ENCODE results near the gene ADO. TPM values are rescaled to one million over a fixed set of nuclear protein-coding genes. Genes with fewer than 3 reads are reported as not detected.

Gene ADO
- total and polyA plus RNA-seq, 9 of the 15 experiments (the other 6 are each of a cell fraction or from before 2014, with no cell fraction given), result 3.0 to 20.0 (median 16.1) TPM

- H3K9me3 ChIP-seq (replicated peaks; ENCODE audit: control insufficient read depth, insufficient read depth, low read depth, low read length), result no peaks in the 10 kb centered on the region
- H3K9me1 ChIP-seq (ENCODE audit: control insufficient read depth, insufficient read depth, low read length), result no peaks in the 10 kb centered on the region
- 2% methylated on average over 2 of the region's 2 CpGs for WGBS (ENCODE audit: insufficient coverage, low coverage, missing lambda C conversion rate)
- no peak overlapping the region for H3K4me2 ChIP-seq (ENCODE audit: insufficient read depth, low read length)
- no peak for ATAC-seq
- no peaks in the 10 kb centered on the region for H4K20me1 ChIP-seq (replicated peaks; ENCODE audit: control insufficient read depth, insufficient read depth, low read length)
- intact Hi-C loops (cut with micrococcal nuclease) (no loop called here), in situ Hi-C loops (cut with MboI) (no loop called here)
- no TSS peak for BruUV-seq (replicated peaks)
- no peaks in the 10 kb centered on the region for H3K27me3 ChIP-seq (ENCODE audit: control insufficient read depth in 2 of 2, insufficient read depth in 2 of 2, low read length in 2 of 2)
- H3K4me3 ChIP-seq, result no peak overlapping the region
- no peak for DNase-seq (ENCODE audit: extremely low read depth in 1 of 4, low spot score in 3 of 4)
- no peaks in the 10 kb centered on the region for H3K36me3 ChIP-seq (ENCODE audit: control insufficient read depth, insufficient read depth, low read length)
- ChIA-PET POLR2A (interaction anchor here (0.6 kb wide), 1 partner anchor 325 kb away, joined by 3 read pairs; no protein-coding TSS in a partner anchor), CTCF (ENCODE audit: low intra/inter-chr PET ratio) (no interaction called here)
- H3K4me1 ChIP-seq (replicated peaks in 1 of 2; ENCODE audit: control insufficient read depth in 2 of 2, insufficient read depth in 2 of 2, low read length in 2 of 2), result no peaks in the 10 kb centered on the region
- peak; percentile 32 for FAIRE-seq
- no peaks in the 10 kb centered on the region for H3K79me2 ChIP-seq (ENCODE audit: control insufficient read depth, insufficient read depth, low read length)
- no peak overlapping the region for H3K27ac ChIP-seq (ENCODE audit: extremely low read depth, low read depth, low read length)
- no peak overlapping the region for H3K9ac ChIP-seq (ENCODE audit: insufficient read depth in 1 of 2, low read depth in 2 of 2, low read length in 2 of 2)
- H2AFZ ChIP-seq (ENCODE audit: low read depth, low read length), result no peak overlapping the region
- no peak for TF ChIP-seq BACH1 (tag; IDR thresholded peaks at IDR 0.05)
- no peak for TF ChIP-seq TAL1 (IDR thresholded peaks at IDR 0.05)
- no peak for TF ChIP-seq ZNF699 (CRISPR knock-in tag; IDR thresholded peaks at IDR 0.05; ENCODE audit: insufficient replicate concordance)
- peak; percentile 57 for TF ChIP-seq ZNF316 (IDR thresholded peaks at IDR 0.05)
- no peak for TF ChIP-seq IRF1 (CRISPR knock-in tag; IDR thresholded peaks at IDR 0.05; ENCODE audit: borderline replicate concordance)
- TF ChIP-seq SRSF9 (IDR thresholded peaks at IDR 0.05; ENCODE audit: borderline replicate concordance, low read depth, low read length), result no peak
- no peak for TF ChIP-seq ZFP36 (IDR thresholded peaks at IDR 0.05; ENCODE audit: low read depth, low read length, partially characterized antibody)
- no peak for TF ChIP-seq ZNF239 (CRISPR knock-in tag; IDR thresholded peaks at IDR 0.05)
- TF ChIP-seq C11orf30 (IDR thresholded peaks at IDR 0.05; ENCODE audit: low read depth), result peak; percentile 48; the same call in 1 of the 2 replicates
- no peak for TF ChIP-seq TRIM25 (IDR thresholded peaks at IDR 0.05; ENCODE audit: borderline replicate concordance)
- TF ChIP-seq MECOM (CRISPR knock-in tag; IDR thresholded peaks at IDR 0.05), result no peak
- no peak for TF ChIP-seq ZNF592 (IDR thresholded peaks at IDR 0.05)
- TF ChIP-seq RNF2 (IDR thresholded peaks at IDR 0.05), result no peak
- peak; percentile 33; the same call in 1 of the 2 replicates for TF ChIP-seq MAFF (IDR thresholded peaks at IDR 0.05; ENCODE audit: low read length)
- TF ChIP-seq TEAD4 (IDR thresholded peaks at IDR 0.05; ENCODE audit: low read length), result no peak
- TF ChIP-seq TEAD4 (CRISPR knock-in tag; IDR thresholded peaks at IDR 0.05; ENCODE audit: borderline replicate concordance), result no peak
- no peak for TF ChIP-seq MBD1 (CRISPR knock-in tag; IDR thresholded peaks at IDR 0.05)
Observed at GRCh38 chr10:62829622-62830021, 25.1 kb downstream of the ADO start.

Data from K562 (cell line).